ENCODE results near the gene GHITM. TPM values are rescaled to one million over a fixed set of nuclear protein-coding genes. Genes with fewer than 3 reads are reported as not detected.

Gene GHITM
- total and polyA plus RNA-seq, 2 of the 4 experiments (the other 2 are of a cell fraction) = 103 to 185 TPM

- in situ Hi-C loops (cut with MboI; ENCODE audit: low sequenced_read_pairs) (no loop called here), dilution Hi-C loops (cut with HindIII; ENCODE audit: low sequenced_read_pairs, unreplicated experiment) (no loop called here), intact Hi-C loops (cut with micrococcal nuclease) (loop anchor here (5.0 kb wide), 2 partner anchors 226 to 1301 kb away; no protein-coding TSS in a partner anchor)
- Histone ChIP-seq H2AFZ (replicated peaks; ENCODE audit: low read length, poor library complexity) (no peak overlapping the region), H3K9me3 (ENCODE audit: control insufficient read depth, insufficient read depth, low read length) (no peaks in the 10 kb centered on the region), H2BK20ac (ENCODE audit: low read depth, low read length) (no peak overlapping the region), H2BK120ac (ENCODE audit: low read depth, low read length) (no peak overlapping the region), H3K14ac (replicated peaks; ENCODE audit: low read depth, low read length) (no peak overlapping the region), H3K27me3 (ENCODE audit: control insufficient read depth, insufficient read depth, low read length) (no peaks in the 10 kb centered on the region), H2BK15ac (ENCODE audit: low read depth, low read length) (no peak overlapping the region), H3K4me2 (ENCODE audit: low read depth, low read length) (no peak overlapping the region), H3K4me3 (ENCODE audit: insufficient read depth, low read depth, low read length) (no peak overlapping the region), H4K5ac (ENCODE audit: low read depth, low read length) (no peak overlapping the region), H3K23ac (ENCODE audit: low read depth, low read length) (no peak overlapping the region), H3K56ac (ENCODE audit: extremely low read depth, insufficient read depth, low read length) (no peak overlapping the region), H3K4ac (ENCODE audit: low read depth, low read length) (no peak overlapping the region), H3K4me1 (ENCODE audit: control insufficient read depth, insufficient read depth, low read length) (no peaks in the 10 kb centered on the region), H3K9me1 (ENCODE audit: insufficient read depth, low read length) (no peaks in the 10 kb centered on the region), H4K20me1 (ENCODE audit: insufficient read depth, low read length) (no peaks in the 10 kb centered on the region), H4K8ac (ENCODE audit: low read depth in 2 of 2, low read length in 2 of 2) (no peak overlapping the region), H2AK5ac (ENCODE audit: low read depth, low read length) (no peak overlapping the region), H3K79me1 (ENCODE audit: low read depth in 1 of 2, low read length in 2 of 2) (no peaks in the 10 kb centered on the region), H3K9ac (ENCODE audit: low read depth, low read length) (no peak overlapping the region), H3K27ac (ENCODE audit: insufficient read depth, low read length) (no peak overlapping the region), H2AK9ac (replicated peaks; ENCODE audit: low read depth, low read length, poor library complexity) (no peak overlapping the region), H2BK5ac (ENCODE audit: low read depth, low read length, poor library complexity, severe bottlenecking) (no peak overlapping the region), H3K18ac (ENCODE audit: low read depth, low read length) (no peak overlapping the region), H4K91ac (ENCODE audit: insufficient read depth, low read depth, low read length) (no peak overlapping the region), H3K36me3 (ENCODE audit: control insufficient read depth, insufficient read depth, low read length) (no peaks in the 10 kb centered on the region)
- ATAC-seq (ENCODE audit: low read depth) = peak; percentile 32; the same call in 1 of the 2 replicates
- ChIA-PET CTCF (interaction anchor here (0.7 to 1.1 kb wide), 2 partner anchors 8 to 63 kb away, joined by 3 to 6 read pairs; no protein-coding TSS in a partner anchor), POLR2A (ENCODE audit: unreplicated experiment) (no interaction called here)
- TF ChIP-seq SMC3 (IDR thresholded peaks at IDR 0.05; ENCODE audit: low read depth, low read length) = peak; percentile 25; the same call in 1 of the 2 replicates
- no peak for TF ChIP-seq POLR2A (IDR thresholded peaks at IDR 0.05; ENCODE audit: low read depth, low read length)
- TF ChIP-seq, protein P1, sequence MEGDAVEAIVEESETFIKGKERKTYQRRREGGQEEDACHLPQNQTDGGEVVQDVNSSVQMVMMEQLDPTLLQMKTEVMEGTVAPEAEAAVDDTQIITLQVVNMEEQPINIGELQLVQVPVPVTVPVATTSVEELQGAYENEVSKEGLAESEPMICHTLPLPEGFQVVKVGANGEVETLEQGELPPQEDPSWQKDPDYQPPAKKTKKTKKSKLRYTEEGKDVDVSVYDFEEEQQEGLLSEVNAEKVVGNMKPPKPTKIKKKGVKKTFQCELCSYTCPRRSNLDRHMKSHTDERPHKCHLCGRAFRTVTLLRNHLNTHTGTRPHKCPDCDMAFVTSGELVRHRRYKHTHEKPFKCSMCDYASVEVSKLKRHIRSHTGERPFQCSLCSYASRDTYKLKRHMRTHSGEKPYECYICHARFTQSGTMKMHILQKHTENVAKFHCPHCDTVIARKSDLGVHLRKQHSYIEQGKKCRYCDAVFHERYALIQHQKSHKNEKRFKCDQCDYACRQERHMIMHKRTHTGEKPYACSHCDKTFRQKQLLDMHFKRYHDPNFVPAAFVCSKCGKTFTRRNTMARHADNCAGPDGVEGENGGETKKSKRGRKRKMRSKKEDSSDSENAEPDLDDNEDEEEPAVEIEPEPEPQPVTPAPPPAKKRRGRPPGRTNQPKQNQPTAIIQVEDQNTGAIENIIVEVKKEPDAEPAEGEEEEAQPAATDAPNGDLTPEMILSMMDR (conservative IDR thresholded peaks at IDR 0.05; ENCODE audit: low read depth, low read length) = peak; percentile 67
- peak; percentile 60 for TF ChIP-seq RAD21 (IDR thresholded peaks at IDR 0.05; ENCODE audit: low read length)
- WGBS, 2 experiments (ENCODE audit: extremely low coverage in 2 of 2, insufficient read length in 1 of 2) = 58% methylated on average over 2 of the region's 4 CpGs; no CpG with 5 or more reads in 1 of the 2 experiments
- BruUV-seq (replicated peaks) = no TSS peak
- peak; percentile 10 for DNase-seq
These were observed 41.4 kb upstream of the GHITM start for GRCh38 chr10:84097787-84098353.
